ENCODE measurements around the gene TMEM150C. TPM values are rescaled to one million over a fixed set of nuclear protein-coding genes. Genes with fewer than 3 reads are reported as not detected.

The TMEM150C gene
- total and polyA plus RNA-seq, 7 donors = 1.2 to 25.7 (median 11.2) TPM

DNA sequence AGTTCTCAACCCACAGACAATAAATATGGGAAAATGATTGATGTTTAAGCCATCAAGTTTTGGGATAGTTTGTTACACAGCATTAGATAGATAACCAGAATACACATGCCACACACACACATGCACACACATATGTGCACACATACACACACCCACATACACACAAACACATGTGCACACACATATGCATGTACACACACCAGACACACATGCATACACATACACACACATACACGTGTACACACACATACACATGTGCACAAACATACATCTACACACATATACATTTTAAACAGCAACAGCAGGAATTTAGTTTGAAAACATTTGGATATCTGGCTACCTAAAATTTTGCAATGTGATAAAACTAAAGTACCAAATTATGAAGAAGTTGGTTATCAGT is 42.7 kb upstream of the TMEM150C start:
- H3K4me1 ChIP-seq = no peaks in the 10 kb centered on the region
- H3K27me3 ChIP-seq = no peaks in the 10 kb centered on the region
- H3K4me3 ChIP-seq = no peak overlapping the region
- TF ChIP-seq POLR2A (IDR thresholded peaks at IDR 0.05) = no peak
- TF ChIP-seq CTCF (IDR thresholded peaks at IDR 0.05) = no peak
- no peak for TF ChIP-seq POLR2AphosphoS5 (IDR thresholded peaks at IDR 0.05)
- no peak for TF ChIP-seq EP300 (IDR thresholded peaks at IDR 0.05)
- no peak for DNase-seq
- H3K27ac ChIP-seq = no peak overlapping the region
- H3K9me3 ChIP-seq = no peaks in the 10 kb centered on the region
- intact Hi-C loops (cut with DNase I) = no loop called here
- no peaks in the 10 kb centered on the region for H3K36me3 ChIP-seq
- WGBS, 2 donors = 87 to 92% methylated on average over 1 of the region's 1 CpG

DNA sequence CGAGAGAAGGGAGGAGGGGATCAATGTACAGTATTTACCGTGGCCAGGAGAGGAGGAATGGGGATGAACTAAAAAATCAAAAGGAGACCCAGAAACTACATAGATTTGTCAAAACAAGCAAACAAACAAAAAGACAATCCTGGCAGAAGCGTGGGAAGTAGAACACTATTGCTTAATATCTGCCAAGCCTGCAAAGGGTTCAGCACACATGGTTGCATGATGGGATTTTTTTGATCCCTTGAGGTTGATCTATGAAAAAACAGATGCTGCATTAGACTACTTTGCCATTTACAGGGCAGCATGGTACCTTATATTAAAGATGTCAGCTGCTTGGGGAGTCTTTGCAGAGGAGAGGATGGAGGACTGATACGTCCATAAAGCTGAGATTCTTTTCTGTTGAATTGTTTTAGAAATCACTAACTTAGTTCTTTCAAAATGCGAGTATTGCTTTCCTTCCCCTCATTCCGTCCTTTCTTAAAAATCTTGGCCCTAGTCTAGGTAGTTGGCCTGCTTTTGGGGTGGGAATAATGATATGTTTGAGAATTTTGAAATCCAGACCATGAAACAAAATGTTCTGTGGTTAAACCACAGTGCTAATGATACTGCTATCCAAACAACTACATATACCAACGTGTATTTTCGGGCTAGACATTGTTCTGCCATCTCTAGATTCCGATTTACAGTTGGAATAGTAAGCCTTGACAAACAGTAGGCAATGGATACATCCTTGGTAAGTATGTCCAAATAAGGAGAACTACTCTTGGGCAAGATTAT is 39.6 kb upstream of the TMEM150C start:
- DNase-seq = no peak
- WGBS, 2 donors = 87 to 89% methylated on average over 9 of the region's 9 CpGs
- intact Hi-C loops (cut with DNase I) = no loop called here

DNA sequence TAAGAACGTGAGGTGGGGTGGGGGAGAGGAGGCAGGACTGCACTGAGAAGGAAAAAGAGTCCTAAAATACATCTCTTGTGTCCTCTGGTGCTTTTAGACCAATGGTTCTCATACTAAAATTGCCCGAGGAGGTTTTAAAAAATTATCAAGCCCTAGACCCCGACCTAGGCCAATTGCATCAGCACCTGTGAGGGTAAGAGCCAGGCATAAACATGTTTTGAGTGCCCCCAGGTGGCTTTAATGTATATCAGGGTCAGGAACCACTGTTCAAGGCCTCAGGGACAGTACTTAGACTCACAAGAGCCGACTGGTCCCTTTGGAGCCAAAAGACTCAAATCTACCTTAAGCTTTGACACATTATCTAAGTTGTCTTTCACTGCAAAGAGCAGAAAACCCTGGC is 37.5 kb upstream of the TMEM150C start:
- intact Hi-C loops (cut with DNase I) = no loop called here
- Histone ChIP-seq H3K9me3 (no peaks in the 10 kb centered on the region), H3K4me3 (no peak overlapping the region), H3K36me3 (no peaks in the 10 kb centered on the region), H3K4me1 (no peaks in the 10 kb centered on the region), H3K27ac (no peak overlapping the region), H3K27me3 (no peaks in the 10 kb centered on the region)
- WGBS, 2 donors = 71 to 78% methylated on average over 4 of the region's 4 CpGs
- DNase-seq = no peak
- TF ChIP-seq CTCF (IDR thresholded peaks at IDR 0.05) = no peak
- no peak for TF ChIP-seq POLR2AphosphoS5 (IDR thresholded peaks at IDR 0.05)
- no peak for TF ChIP-seq POLR2A (IDR thresholded peaks at IDR 0.05)
- TF ChIP-seq EP300 (IDR thresholded peaks at IDR 0.05) = no peak

More for the DNA sequence above, 39.6 kb upstream of the TMEM150C start:
- Histone ChIP-seq H3K27me3 (no peaks in the 10 kb centered on the region), H3K4me3 (no peak overlapping the region), H3K36me3 (no peaks in the 10 kb centered on the region), H3K27ac (no peak overlapping the region), H3K4me1 (no peaks in the 10 kb centered on the region), H3K9me3 (no peaks in the 10 kb centered on the region)
- TF ChIP-seq POLR2AphosphoS5 (IDR thresholded peaks at IDR 0.05) (no peak), POLR2A (IDR thresholded peaks at IDR 0.05) (no peak), CTCF (IDR thresholded peaks at IDR 0.05) (no peak), EP300 (IDR thresholded peaks at IDR 0.05) (no peak)

DNA sequence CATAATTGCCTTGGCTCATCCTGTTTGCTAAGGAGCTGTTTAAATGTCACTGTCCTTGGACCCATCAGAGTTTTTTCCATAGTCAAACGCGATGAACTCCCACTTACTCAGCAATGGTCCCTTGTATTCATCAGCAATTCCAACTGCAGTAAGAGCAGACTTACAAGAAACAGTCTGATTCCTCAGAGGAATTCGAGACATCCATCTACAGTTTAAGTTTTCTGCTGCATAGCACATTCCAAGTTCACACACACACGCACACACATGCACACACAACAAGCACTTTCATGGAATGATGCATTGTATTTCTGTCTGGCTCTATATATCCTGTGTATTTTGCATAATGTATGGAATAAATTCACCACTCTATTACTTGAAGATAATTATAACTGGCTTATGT is 32.7 kb upstream of the TMEM150C start:
- no peaks in the 10 kb centered on the region for H3K36me3 ChIP-seq
- no peak overlapping the region for H3K27ac ChIP-seq
- no peak overlapping the region for H3K4me3 ChIP-seq
- TF ChIP-seq EP300 (IDR thresholded peaks at IDR 0.05) (no peak), POLR2A (IDR thresholded peaks at IDR 0.05) (no peak), POLR2AphosphoS5 (IDR thresholded peaks at IDR 0.05) (no peak)
- H3K4me1 ChIP-seq = no peaks in the 10 kb centered on the region
- no peaks in the 10 kb centered on the region for H3K27me3 ChIP-seq
- DNase-seq = no peak
- intact Hi-C loops (cut with DNase I) = no loop called here
- no peaks in the 10 kb centered on the region for H3K9me3 ChIP-seq
- WGBS, 2 donors = 81 to 84% methylated on average over 4 of the region's 4 CpGs

DNA sequence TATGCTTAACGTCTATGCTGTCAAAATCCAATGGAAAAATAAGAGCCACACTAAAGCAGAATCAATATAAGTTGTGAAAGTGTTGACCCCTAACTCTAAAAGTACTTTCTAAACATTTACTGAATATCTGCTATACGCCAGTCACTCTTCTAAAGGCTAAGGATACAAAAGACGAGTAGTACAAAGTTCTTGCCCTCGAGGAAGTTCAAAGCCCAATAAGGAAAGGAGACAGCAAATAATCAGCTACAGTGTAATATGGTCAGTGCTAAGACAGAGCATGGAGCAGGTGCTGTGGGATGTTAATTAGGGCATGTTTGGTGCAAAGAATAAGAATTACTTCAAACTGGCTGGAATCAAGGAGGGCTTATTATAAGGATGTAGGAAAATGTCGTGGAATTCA is 31.6 kb upstream of the TMEM150C start:
- no peak for DNase-seq
- 19 to 63% methylated on average over 5 of the region's 5 CpGs for WGBS, 2 donors
- no peaks in the 10 kb centered on the region for H3K27me3 ChIP-seq
- no peak overlapping the region for H3K27ac ChIP-seq
- no peaks in the 10 kb centered on the region for H3K4me1 ChIP-seq
- no peaks in the 10 kb centered on the region for H3K9me3 ChIP-seq
- TF ChIP-seq POLR2A (IDR thresholded peaks at IDR 0.05) (no peak), EP300 (IDR thresholded peaks at IDR 0.05) (no peak), CTCF (IDR thresholded peaks at IDR 0.05) (no peak), POLR2AphosphoS5 (IDR thresholded peaks at IDR 0.05) (no peak)
- no peak overlapping the region for H3K4me3 ChIP-seq
- no peaks in the 10 kb centered on the region for H3K36me3 ChIP-seq
- intact Hi-C loops (cut with DNase I) = no loop called here
